GM23248 (cell line): ENCODE measurements around the gene DCTN1. TPM values are rescaled to one million over a fixed set of nuclear protein-coding genes. Genes with fewer than 3 reads are reported as not detected.
"Not testable (repeated sequence)": the region's sequence is repeated elsewhere in the genome, so short reads cannot be mapped to it uniquely, and the experiment has no call there.

Source experiments
- DNase-seq: peaks from one replicate; pipeline ENCODE4 v3.0.0-alpha.2; 2015
- H2AFZ ChIP-seq: fragments of 200-600 bp; sonication (generic); 2 replicates; pipeline ENCODE4 v1.6.1; 2016; ENCODE audit warnings: antibody characterized with exemption
- H3F3A ChIP-seq: fragments of 200-600 bp; sonication (generic); 2 replicates; pipeline ENCODE4 v1.6.1; 2016; ENCODE audit warnings: mild to moderate bottlenecking, antibody characterized with exemption, mixed run types; ENCODE audit not compliant: insufficient read depth
- H3K27ac ChIP-seq: fragments of 200-600 bp; sonication (generic); 2 replicates; pipeline ENCODE4 v1.5.1; 2016; ENCODE audit warnings: mild to moderate bottlenecking
- H3K27me3 ChIP-seq: fragments of 200-600 bp; sonication (generic); replicated peaks from 2 replicates; pipeline ENCODE4 v1.6.1; 2016; ENCODE audit warnings: mild to moderate bottlenecking; ENCODE audit not compliant: insufficient read depth
- H3K36me3 ChIP-seq: fragments of 200-600 bp; sonication (generic); 2 replicates; pipeline ENCODE4 v1.6.1; 2016; ENCODE audit warnings: low read depth, mild to moderate bottlenecking
- H3K4me1 ChIP-seq: fragments of 200-600 bp; sonication (generic); 2 replicates; pipeline ENCODE4 v1.6.1; 2016; ENCODE audit warnings: mild to moderate bottlenecking; ENCODE audit not compliant: insufficient read depth
- H3K4me2 ChIP-seq: fragments of 200-600 bp; sonication (generic); one replicate; pipeline ENCODE4 v1.6.1; 2016; ENCODE audit warnings: mild to moderate bottlenecking; ENCODE audit not compliant: unreplicated experiment
- H3K4me3 ChIP-seq: fragments of 200-600 bp; sonication (generic); 2 replicates; pipeline ENCODE4 v1.5.1; 2016; ENCODE audit warnings: mild to moderate bottlenecking
- H3K79me2 ChIP-seq: fragments of 200-600 bp; sonication (generic); 2 replicates; pipeline ENCODE4 v1.6.1; 2016; ENCODE audit warnings: mild to moderate bottlenecking; ENCODE audit not compliant: insufficient read depth
- H3K9ac ChIP-seq: fragments of 200-600 bp; sonication (generic); 2 replicates; pipeline ENCODE4 v1.6.1; 2016; ENCODE audit warnings: mild to moderate bottlenecking
- H3K9me2 ChIP-seq: fragments of 200-600 bp; sonication (generic); 2 replicates; pipeline ENCODE4 v1.6.1; 2016; ENCODE audit warnings: mixed run types, mild to moderate bottlenecking, moderate library complexity; ENCODE audit not compliant: insufficient read depth
- H3K9me3 ChIP-seq: fragments of 200-600 bp; sonication (generic); one replicate; pipeline ENCODE4 v1.6.1; 2017; ENCODE audit warnings: low read depth
- H4K20me1 ChIP-seq: fragments of 200-600 bp; sonication (generic); 2 replicates; pipeline ENCODE4 v1.6.0; 2016; ENCODE audit not compliant: insufficient read depth
- EZH2 ChIP-seq: fragments of 200-600 bp; sonication (generic); IDR thresholded peaks from 2 replicates; pipeline ENCODE4 v1.6.1; 2018; ENCODE audit warnings: antibody characterized with exemption, mild to moderate bottlenecking; ENCODE audit not compliant: insufficient read depth, poor library complexity, severe bottlenecking
- EZH2phosphoT487 ChIP-seq: fragments of 200-600 bp; sonication (generic); IDR thresholded peaks from 2 replicates; pipeline ENCODE4 v1.6.1; 2018; ENCODE audit warnings: antibody characterized with exemption, moderate library complexity, mild to moderate bottlenecking, low read depth; ENCODE audit not compliant: insufficient read depth
- WGBS, 2 experiments: methylation state at CpG; one replicate each; pipeline ENCODE4 v1.1.6; 2015 to 2017; ENCODE audit warnings: low lambda C conversion rate in 2 of 2, low coverage in 1 of 2; ENCODE audit errors: missing lambda C conversion rate in 2 of 2; 5-methylcytosine and 5-hydroxymethylcytosine counted together
- in situ Hi-C: fragments of 300-500 bp; cut with MboI; formaldehyde crosslinking; loops from 2 replicates; pipeline ENCODE4 v1.15.0; 2020
- polyA plus RNA-seq: library from polyadenylated mRNA; unstranded; fragments of >200 nt; fragmentation: Nextera tagmentation; extraction: Ambion mirVana; gene quantifications from 2 replicates; pipeline ENCODE4 v1.2.1, GENCODE V29; 2016
- total RNA-seq: library from RNA; depleted of rRNA; stranded (reverse); fragments of >200 nt; shearing (Covaris generic); gene quantifications from 2 replicates; pipeline ENCODE4 v1.2.3, GENCODE V29; 2014

Gene DCTN1
- total and polyA plus RNA-seq, 2 experiments from 2014 or later, result 169 to 176 TPM

DNA sequence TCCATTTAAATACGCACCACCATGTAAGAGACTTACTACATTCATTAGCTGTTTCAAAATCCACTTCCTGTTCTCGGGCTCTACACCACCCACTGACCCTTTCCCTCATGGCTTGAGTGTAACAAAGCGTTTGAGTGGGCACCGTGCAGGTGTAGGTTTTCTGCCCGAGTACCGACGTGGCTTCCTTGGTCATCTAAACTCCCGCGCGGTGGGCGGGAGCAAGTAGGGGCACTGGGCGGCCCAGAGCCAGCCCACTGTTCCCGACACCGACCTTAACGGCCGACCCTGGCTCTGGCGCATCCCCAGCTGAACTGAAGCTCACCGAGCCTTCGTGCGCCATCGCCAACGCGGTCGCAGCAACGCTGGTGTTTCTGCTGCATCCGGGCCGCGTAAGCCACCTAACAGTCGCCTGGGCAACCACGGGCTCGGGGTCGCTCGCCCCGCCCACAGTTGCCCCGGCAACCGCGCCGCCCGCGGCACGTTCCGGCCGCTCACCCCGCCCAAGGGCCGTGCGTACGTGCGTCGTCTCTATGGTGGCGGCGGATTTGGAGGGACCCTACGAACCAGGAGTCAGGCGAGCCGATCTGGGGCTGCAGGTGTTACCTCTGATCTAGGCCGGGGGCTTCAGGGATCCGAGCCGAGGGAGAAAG lies 41.2 kb upstream of the DCTN1 start, which contains the start of the genes C2orf81 and WDR54:
Gene C2orf81 (minus strand): TSS at position 399 of the 650 bp plus-strand sequence. CDS start 59 bp downstream, at position 340.
Gene WDR54 (plus strand): TSS at position 510 of the 650 bp plus-strand sequence. CDS start 424 bp downstream, outside the sequence.
- H3K9me3 ChIP-seq, result no peaks in the 10 kb centered on the region
- peak within 1 kb of the TSS; percentile 84 for H3K4me2 ChIP-seq
- no peaks in the 10 kb centered on the region for H3K36me3 ChIP-seq
- H3K4me1 ChIP-seq, result 0 out of 2 replicates have a peak, but pooled peaks cover 6% of the 10 kb centered on the region
- peak within 1 kb of the TSS; percentile 86 for H3K9ac ChIP-seq
- in situ Hi-C loops, result no loop called here
- TF ChIP-seq EZH2 (no peak), EZH2phosphoT487 (no peak)
- H3K4me3 ChIP-seq, result peak within 1 kb of the TSS; percentile 84
- H3K79me2 ChIP-seq, result no peaks in the 10 kb centered on the region
- peak within 1 kb of the TSS; percentile 98 for H2AFZ ChIP-seq
- peaks cover 17% of the 10 kb centered on the region; the same call in 1 of the 2 replicates for H3F3A ChIP-seq
- no peaks in the 10 kb centered on the region for H4K20me1 ChIP-seq
- peak within 1 kb of the TSS; percentile 88 for H3K27ac ChIP-seq
- H3K9me2 ChIP-seq, result no peaks in the 10 kb centered on the region
- DNase-seq, result peak; percentile 97
- no peaks in the 10 kb centered on the region for H3K27me3 ChIP-seq
- WGBS, 2 experiments, result 0 to 1% methylated on average over 56 to 57 of the region's 57 CpGs

DNA sequence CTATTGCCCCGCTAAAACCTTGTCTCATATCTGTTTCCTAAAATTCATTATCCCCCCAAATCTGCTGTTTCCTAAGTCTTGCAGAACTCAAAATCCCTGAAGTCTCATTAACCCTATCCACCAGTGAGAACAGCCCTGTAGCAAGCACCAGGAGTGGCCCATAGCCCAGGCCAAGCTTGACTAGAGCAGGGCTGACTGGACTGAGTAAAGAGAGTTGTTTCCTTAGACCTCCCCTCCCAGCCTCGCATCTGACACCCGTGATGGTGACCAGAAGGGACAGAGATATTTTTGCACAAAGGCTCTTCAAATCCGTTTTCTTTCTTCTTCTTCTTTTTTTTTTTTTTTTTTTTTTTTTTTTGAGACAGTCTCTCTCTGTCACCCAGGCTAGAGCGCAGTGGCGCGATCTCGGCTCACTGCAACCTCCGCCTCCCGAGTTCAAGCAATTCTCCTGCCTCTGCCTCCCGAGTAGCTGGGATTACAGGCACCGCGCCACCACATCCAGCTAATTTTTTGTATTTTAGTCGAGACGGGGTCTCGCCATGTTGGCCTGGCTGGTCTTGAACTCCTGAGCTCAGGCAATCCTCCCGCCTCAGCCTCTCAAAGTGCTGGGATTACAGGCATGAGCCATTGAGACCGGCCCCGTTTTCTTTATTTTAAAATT lies 40.5 kb upstream of the DCTN1 start:
- Histone ChIP-seq H3K4me3 (peak overlapping the region; percentile 84), H3K9ac (peak overlapping the region; percentile 86), H3K4me2 (peak overlapping the region; percentile 84), H3K27ac (peak overlapping the region; percentile 88), H3F3A (peaks cover 17% of the 10 kb centered on the region; the same call in 1 of the 2 replicates), H2AFZ (peak overlapping the region; percentile 98)
- H4K20me1 ChIP-seq, H3K27me3 ChIP-seq, H3K79me2 ChIP-seq, H3K9me3 ChIP-seq, in situ Hi-C loops, H3K36me3 ChIP-seq, H3K9me2 ChIP-seq, H3K4me1 ChIP-seq, DNase-seq: not testable (repeated sequence)
- 41 to 55% methylated on average over 13 to 19 of the region's 19 CpGs for WGBS, 2 experiments

DNA sequence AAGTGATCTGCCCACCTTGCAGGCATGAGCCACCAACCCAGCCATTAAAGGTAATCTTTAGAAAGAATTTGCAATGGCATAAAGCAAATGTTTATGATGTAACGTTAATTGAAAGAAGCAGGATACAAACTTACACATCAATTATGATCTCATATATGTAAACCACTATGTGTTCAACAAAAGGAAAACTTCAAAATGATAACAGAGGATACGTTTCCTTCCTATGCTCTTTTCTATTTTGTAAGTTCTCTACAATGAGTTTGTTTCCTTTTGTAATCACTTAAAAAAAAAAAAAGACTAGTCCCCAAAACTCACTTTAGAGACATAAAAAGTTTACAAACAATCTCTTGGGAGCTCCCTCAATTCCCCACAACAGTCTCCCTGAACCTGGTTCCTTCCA lies 39.9 kb upstream of the DCTN1 start:
- WGBS, 2 experiments, result 96 to 100% methylated on average over 2 of the region's 2 CpGs
- H4K20me1 ChIP-seq, result no peaks in the 10 kb centered on the region
- H3K4me1 ChIP-seq, result 0 out of 2 replicates have a peak, but pooled peaks cover 6% of the 10 kb centered on the region
- H3K27ac ChIP-seq, result no peak overlapping the region
- H3F3A ChIP-seq, result peaks cover 17% of the 10 kb centered on the region; the same call in 1 of the 2 replicates
- H3K79me2 ChIP-seq, result no peaks in the 10 kb centered on the region
- no peaks in the 10 kb centered on the region for H3K27me3 ChIP-seq
- no peak overlapping the region for H3K9ac ChIP-seq
- DNase-seq, result no peak
- H3K4me3 ChIP-seq, result no peak overlapping the region
- H3K9me3 ChIP-seq, result no peaks in the 10 kb centered on the region
- no peak overlapping the region for H2AFZ ChIP-seq
- no peaks in the 10 kb centered on the region for H3K9me2 ChIP-seq
- in situ Hi-C loops, result no loop called here
- no peak overlapping the region for H3K4me2 ChIP-seq
- H3K36me3 ChIP-seq, result no peaks in the 10 kb centered on the region
- TF ChIP-seq EZH2phosphoT487 (no peak), EZH2 (no peak)

DNA sequence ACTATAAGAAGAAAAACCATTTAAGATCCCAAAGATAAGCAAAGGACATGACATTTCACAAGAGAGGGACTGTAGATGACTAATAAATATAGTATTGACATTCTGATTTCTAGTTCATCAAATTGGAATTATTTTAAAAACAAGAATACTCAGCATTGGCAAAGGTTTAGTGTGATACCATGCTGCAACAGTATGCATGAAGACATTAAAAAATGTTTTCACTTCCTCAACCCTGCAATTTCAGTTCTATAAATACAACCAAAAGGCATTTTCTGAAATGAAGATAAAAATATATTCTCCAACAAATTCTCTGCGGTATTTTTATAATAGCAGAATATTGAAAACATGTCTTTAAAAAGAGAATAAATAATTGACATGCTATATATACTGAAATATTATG lies 39.2 kb upstream of the DCTN1 start:
- H4K20me1 ChIP-seq, result no peaks in the 10 kb centered on the region
- no peaks in the 10 kb centered on the region for H3K9me3 ChIP-seq
- no peaks in the 10 kb centered on the region for H3K79me2 ChIP-seq
- in situ Hi-C loops, result no loop called here
- H3F3A ChIP-seq, result peaks cover 16% of the 10 kb centered on the region; the same call in 1 of the 2 replicates
- H3K4me1 ChIP-seq, result peaks cover 11% of the 10 kb centered on the region; the same call in 1 of the 2 replicates
- 97 to 100% methylated on average over 1 of the region's 1 CpG for WGBS, 2 experiments
- H3K36me3 ChIP-seq, result no peaks in the 10 kb centered on the region
- H2AFZ ChIP-seq, result no peak overlapping the region
- H3K27me3 ChIP-seq, result no peaks in the 10 kb centered on the region
- TF ChIP-seq EZH2 (no peak), EZH2phosphoT487 (no peak)
- no peaks in the 10 kb centered on the region for H3K9me2 ChIP-seq
- H3K27ac ChIP-seq, result no peak overlapping the region
- no peak for DNase-seq
- H3K4me3 ChIP-seq, result no peak overlapping the region
- H3K4me2 ChIP-seq, result no peak overlapping the region
- H3K9ac ChIP-seq, result no peak overlapping the region
